NCI-H82 (cell line): ENCODE measurements around the gene MAST3.

Source experiments
- DNase-seq: peaks from one replicate; lab custom pipeline; 2025; lab: John Stamatoyannopoulos, UW

The MAST3 gene

DNA sequence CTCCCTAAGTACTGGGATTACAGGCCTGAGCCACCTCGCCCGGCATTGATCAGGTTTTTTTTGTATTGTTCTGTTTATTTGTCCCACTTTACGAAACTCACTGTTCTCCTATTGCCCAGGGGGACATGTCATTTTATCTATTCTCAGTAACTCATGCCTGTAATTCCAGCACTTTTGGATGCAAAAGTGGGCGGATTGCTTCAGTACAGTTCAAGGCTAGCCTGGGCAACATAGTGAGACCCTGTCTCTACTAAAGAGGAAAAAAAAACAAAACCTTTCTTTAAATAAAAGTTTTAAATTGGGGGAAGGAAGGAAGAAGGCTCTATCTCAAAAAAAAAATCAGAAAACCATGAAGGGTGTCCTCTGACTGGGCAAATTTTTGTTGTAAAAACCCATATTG, 92.7 kb downstream of the MAST3 start:
- DNase-seq = no peak

DNA sequence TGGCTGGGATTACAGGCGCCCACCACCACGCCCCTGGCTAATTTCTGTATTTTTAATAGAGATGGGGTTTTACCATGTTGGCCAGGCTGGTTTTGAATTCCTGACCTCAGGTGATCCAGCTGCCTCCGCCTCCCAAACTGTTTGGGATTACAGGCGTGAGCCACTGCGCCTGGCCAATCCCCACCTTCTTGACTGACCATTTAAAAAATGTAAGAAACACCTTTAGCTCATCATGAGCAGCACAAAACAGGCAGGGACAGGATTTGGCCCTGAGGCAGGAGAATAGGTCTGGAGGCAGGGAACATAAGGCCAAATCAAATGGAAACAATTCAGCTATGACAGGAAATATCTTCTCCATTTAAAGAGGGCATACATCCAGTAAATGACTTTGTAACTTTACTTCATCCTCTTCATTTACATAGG, 94.1 kb downstream of the MAST3 start:
- peak; percentile 66 for DNase-seq

DNA sequence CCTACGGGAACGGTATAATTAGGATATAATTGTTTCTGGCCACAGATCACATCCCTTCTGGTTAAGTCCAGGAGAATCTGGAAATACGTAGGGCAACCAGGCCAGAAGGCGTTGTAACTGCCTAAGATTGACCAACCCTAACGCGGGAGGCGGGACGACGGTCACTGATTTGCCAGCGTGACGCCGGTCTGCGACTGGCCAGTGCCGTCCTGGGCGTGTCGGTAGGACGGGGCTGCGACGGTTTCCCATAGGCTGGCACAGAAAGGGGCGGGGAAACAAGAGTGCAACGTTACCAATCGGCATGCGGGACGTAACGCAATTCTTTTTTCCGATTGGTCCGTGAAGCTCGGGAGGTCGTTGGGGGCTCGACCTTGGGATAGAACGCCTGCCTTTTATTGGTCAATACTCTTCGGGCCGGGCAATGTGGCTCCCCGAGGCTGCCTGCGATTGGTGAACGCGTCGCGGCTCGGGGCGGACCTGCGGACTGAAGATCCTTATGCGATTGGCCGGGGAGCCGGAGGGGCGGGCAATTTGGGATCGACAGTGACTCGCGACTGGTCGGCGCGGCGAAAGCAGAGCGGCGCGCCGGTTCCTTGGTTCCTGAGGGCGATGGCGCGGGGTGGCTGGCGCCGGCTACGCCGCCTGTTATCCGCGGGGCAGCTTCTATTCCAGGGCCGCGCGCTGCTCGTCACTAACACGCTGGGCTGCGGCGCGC, 95.3 kb downstream of the MAST3 start, which contains the start of gene MPV17L2:
MPV17L2 (plus strand) TSS at position 546 of the 715 bp plus-strand sequence; CDS start at position 610, 64 bp downstream.
- peak; percentile 100 for DNase-seq

DNA sequence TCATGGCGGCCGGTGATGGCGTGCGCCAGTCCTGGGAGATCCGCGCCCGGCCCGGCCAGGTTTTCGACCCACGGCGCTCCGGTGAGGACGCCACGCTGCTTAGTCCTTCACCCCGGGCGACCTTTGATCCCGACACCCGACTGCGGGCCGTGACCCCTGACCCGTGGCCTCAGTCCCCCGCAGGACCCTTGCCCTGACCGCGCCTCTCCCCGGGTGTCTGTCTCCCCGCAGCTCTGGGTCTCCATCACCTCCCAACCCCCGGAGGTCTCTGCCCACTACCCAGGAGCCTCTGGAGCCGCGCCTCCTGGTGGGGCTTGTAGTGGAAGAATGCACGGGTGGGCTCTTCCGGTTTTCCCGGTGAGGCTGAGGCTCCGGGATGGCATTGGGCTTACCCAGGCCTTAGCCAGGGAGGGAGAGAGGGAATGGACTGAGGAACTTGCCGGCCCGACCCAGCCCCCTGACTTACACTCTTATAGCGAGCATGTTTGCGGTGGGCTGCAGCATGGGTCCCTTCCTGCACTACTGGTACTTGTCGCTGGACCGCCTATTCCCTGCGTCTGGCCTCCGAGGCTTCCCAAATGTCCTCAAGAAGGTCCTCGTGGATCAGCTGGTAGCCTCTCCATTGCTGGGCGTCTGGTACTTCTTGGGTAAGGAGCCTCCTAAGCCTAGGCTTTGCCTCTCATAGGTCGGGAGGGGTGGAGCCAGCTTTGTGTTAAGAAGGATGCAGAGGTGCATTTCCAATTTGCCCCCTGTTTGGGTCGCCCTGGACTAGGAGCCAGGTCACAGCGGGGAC, 96.0 kb downstream of the MAST3 start:
- peak; percentile 71 for DNase-seq

DNA sequence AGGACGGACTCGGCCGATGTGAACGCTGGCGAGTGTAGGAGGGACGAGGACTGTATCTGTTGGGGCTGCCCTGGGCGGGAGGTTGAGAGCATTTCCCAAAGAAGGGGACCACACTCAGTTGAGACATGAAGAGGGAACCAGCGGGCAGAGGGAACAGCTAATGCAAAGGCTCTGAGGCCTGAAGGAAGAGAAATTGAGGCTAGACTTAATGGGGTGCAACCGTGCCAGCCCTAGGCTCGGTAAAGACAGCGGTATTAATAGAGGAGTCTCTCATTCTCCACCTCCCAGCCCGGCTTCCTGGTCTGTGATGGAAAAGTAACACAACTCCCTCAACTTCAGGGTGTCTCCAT, 96.6 kb downstream of the MAST3 start:
- DNase-seq = no peak

DNA sequence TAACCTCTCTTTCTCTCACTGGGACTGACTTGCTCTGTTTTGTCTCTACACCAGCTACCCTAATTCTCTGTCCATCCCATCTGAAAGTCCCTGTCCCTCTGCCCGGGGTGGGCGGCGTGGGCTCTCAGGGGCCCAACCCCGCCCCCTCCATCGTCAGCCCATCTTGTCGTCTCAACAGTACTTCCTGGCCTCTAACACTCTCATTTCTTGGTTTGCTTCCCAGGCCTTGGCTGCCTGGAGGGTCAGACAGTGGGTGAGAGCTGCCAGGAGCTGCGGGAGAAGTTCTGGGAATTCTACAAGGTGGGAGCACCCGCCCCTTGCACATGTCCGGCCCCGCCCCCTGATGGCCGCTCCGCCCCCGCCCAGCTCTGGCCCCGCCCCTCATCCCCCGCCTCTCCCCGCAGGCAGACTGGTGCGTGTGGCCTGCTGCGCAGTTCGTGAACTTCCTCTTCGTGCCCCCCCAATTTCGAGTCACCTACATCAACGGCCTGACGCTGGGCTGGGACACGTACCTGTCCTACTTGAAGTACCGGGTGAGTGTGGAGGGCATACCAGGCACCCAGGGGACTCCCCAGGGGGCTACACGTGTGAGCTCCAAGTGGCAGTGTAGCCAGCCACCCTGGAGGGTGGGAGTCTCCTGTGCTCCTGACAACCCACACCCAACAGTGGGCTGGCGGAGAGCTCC, 97.1 kb downstream of the MAST3 start:
- DNase-seq = peak; percentile 73

DNA sequence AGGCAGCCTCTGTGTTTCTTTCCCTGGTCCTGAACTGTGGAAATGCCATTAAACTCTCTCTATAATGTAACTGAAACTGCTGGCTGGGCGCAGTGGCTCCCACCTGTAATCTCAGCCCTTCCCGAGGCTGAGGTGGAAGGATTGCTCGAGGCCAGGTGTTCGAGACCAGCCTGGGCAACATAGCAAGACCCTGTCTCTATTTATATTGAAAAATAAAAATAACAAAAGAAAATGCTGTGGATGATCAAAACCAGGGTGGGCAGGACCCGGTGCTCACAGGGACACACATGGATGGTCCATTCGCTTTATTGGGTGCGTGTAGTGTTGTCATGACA, 98.9 kb downstream of the MAST3 start:
- no peak for DNase-seq

DNA sequence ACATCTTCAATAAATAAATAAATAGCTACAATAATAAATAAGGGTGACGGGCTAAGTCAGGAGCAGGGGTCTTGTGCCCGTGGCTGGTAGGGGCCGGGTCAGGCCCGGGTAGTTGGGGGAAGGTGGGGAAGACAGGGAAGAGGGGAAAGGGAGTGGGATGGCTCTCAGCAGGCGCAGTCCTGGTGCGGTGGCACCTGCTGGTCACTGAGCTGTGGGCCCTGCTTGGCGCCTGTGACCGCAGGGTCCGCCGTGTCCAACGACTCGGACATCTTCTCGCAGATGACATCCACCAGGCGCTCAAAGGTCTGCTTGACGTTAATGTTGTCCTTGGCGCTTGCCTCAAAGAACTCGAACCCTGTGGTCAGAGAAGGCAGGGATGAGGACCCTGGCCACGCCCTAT, 99.7 kb downstream of the MAST3 start:
- no peak for DNase-seq

DNA sequence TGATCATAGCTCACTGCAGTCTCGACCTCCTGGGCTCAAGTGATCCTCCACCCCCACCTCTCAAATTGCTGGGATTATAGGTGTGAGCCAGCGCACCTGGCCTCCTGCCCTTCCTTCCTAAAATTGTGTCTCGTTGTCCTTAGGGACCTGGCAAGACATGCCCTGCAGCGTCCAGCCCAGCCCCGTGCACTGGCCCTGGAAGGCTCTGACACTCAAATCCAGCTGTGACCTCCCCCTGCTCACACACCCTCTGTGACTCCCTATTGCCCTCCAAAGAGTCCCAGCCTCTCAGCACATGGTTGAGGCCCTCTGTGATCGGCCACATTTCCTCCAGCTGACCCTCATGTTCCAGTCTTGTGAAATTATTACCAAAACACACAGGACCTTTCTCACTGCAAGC, 100.4 kb downstream of the MAST3 start:
- no peak for DNase-seq

DNA sequence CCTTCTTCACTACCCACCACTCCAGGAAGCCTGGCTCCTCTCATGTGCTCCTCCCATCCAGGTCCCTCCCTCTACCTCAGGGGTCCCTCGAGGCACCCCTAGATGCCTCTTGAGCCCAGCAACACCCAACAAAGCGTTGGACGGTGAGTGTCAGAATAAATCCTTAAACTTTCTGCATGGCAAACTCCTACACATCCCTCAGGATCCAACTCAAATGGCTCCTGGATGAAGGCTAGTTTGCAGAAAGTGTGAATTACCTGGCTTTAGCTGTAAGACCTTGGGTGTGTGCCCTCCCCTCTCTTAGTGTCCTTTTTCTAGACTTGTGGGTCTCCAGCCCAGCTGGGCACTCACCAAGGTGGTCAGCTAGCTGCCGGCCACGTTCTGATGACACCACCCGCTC, 100.8 kb downstream of the MAST3 start:
- no peak for DNase-seq
